Thoracic aorta (tissue), 2 donors: ENCODE results near the gene CFAP92. TPM values are rescaled to one million over a fixed set of nuclear protein-coding genes. Genes with fewer than 3 reads are reported as not detected.

ENCODE experiments used
- ATAC-seq: fragments of 150-250 bp; one replicate; pipeline ENCODE4 v1.8.0; 2017; ENCODE audit warnings: low read depth; ENCODE audit not compliant: insufficient number of reproducible peaks, low FRiP score
- DNase-seq: peaks from one replicate; pipeline ENCODE4 v3.0.0-alpha.2; 2020; ENCODE audit warnings: low spot score
- H3K27ac ChIP-seq, 2 donors: fragments of 200-600 bp; sonication (generic); 1 replicate in 1 of 2; 2 replicates in 1 of 2; pipeline ENCODE4 v1.5.1; 2016; ENCODE audit warnings: mild to moderate bottlenecking in 2 of 2, moderate library complexity in 2 of 2
- H3K27me3 ChIP-seq: fragments of 200-600 bp; sonication (generic); replicated peaks from 2 replicates; pipeline ENCODE4 v1.6.0; 2016; ENCODE audit warnings: mild to moderate bottlenecking; ENCODE audit not compliant: insufficient read depth
- H3K36me3 ChIP-seq: fragments of 200-600 bp; sonication (generic); one replicate; pipeline ENCODE4 v1.5.1; 2016
- H3K4me1 ChIP-seq, 2 donors: fragments of 200-600 bp; sonication (generic); 1 replicate in 1 of 2; 2 replicates in 1 of 2; pipeline versions ENCODE4 v1.5.1 to v1.6.0; 2016; ENCODE audit warnings: low read depth in 2 of 2, mild to moderate bottlenecking in 1 of 2; ENCODE audit not compliant: control insufficient read depth in 1 of 2
- H3K4me3 ChIP-seq: fragments of 200-600 bp; sonication (generic); 2 replicates; pipeline ENCODE4 v1.5.1; 2016; ENCODE audit warnings: mild to moderate bottlenecking
- H3K9me3 ChIP-seq: fragments of 200-600 bp; sonication (generic); 2 replicates; pipeline ENCODE4 v1.5.1; 2016
- total RNA-seq, 2 donors: library from RNA; depleted of rRNA; stranded (reverse); fragments of >200 nt; gene quantifications; one replicate each; pipeline versions ENCODE4 v1.1.0 to v1.2.3, GENCODE V29; 2016
- TF ChIP-seq, protein P1 (sequence below): fragments of 200-600 bp; sonication (generic); IDR thresholded peaks from one replicate; pipeline ENCODE4 v1.5.1; 2019; ENCODE audit warnings: antibody characterized with exemption

The CFAP92 gene
- total RNA-seq, 2 donors from 2014 or later, result 0.68 TPM; not detected in 1

- Histone ChIP-seq H3K4me3 (no peak overlapping the region), H3K4me1 (no peaks in the 10 kb centered on the region), H3K27me3 (no peaks in the 10 kb centered on the region), H3K27ac (no peak overlapping the region), H3K9me3 (no peaks in the 10 kb centered on the region), H3K36me3 (no peaks in the 10 kb centered on the region)
- ATAC-seq, result no peak
- DNase-seq, result no peak
- TF ChIP-seq, protein P1, sequence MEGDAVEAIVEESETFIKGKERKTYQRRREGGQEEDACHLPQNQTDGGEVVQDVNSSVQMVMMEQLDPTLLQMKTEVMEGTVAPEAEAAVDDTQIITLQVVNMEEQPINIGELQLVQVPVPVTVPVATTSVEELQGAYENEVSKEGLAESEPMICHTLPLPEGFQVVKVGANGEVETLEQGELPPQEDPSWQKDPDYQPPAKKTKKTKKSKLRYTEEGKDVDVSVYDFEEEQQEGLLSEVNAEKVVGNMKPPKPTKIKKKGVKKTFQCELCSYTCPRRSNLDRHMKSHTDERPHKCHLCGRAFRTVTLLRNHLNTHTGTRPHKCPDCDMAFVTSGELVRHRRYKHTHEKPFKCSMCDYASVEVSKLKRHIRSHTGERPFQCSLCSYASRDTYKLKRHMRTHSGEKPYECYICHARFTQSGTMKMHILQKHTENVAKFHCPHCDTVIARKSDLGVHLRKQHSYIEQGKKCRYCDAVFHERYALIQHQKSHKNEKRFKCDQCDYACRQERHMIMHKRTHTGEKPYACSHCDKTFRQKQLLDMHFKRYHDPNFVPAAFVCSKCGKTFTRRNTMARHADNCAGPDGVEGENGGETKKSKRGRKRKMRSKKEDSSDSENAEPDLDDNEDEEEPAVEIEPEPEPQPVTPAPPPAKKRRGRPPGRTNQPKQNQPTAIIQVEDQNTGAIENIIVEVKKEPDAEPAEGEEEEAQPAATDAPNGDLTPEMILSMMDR, result no peak
These were observed 23.0 kb upstream of the CFAP92 start for GRCh38 chr3:129016720-129017483.

DNA sequence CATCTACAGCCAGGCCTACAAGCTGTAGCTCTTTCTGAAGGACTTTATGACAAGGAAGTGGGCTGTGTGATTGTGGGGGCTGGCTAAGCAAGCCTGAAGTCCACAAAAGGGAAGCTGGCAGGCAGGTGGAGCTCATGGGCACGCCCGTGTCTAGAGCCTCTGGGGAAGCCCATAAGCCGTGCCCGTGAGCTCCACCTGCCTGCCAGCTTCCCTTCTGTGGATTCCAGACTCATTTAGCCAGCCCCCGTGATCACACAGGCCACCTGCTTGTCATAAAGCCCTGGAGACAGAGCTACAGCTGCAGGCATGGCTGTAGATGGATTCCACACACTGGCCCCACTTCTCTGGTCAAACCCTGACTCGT lies 22.5 kb upstream of the CFAP92 start:
- DNase-seq, result no peak
- H3K4me1 ChIP-seq, result no peaks in the 10 kb centered on the region
- no peaks in the 10 kb centered on the region for H3K27me3 ChIP-seq
- ATAC-seq, result no peak
- H3K4me3 ChIP-seq, result no peak overlapping the region
- TF ChIP-seq, protein P1, result no peak
- no peaks in the 10 kb centered on the region for H3K36me3 ChIP-seq
- no peak overlapping the region for H3K27ac ChIP-seq
- H3K9me3 ChIP-seq, result no peaks in the 10 kb centered on the region

GRCh38 chr3:129015388-129016105 lies 21.7 kb upstream of the CFAP92 start:
- Histone ChIP-seq H3K27ac (no peak overlapping the region), H3K36me3 (no peaks in the 10 kb centered on the region), H3K4me1 (no peaks in the 10 kb centered on the region), H3K4me3 (peak overlapping the region; percentile 5), H3K27me3 (no peaks in the 10 kb centered on the region), H3K9me3 (no peaks in the 10 kb centered on the region)
- TF ChIP-seq, protein P1, result no peak
- ATAC-seq, result no peak
- no peak for DNase-seq

DNA sequence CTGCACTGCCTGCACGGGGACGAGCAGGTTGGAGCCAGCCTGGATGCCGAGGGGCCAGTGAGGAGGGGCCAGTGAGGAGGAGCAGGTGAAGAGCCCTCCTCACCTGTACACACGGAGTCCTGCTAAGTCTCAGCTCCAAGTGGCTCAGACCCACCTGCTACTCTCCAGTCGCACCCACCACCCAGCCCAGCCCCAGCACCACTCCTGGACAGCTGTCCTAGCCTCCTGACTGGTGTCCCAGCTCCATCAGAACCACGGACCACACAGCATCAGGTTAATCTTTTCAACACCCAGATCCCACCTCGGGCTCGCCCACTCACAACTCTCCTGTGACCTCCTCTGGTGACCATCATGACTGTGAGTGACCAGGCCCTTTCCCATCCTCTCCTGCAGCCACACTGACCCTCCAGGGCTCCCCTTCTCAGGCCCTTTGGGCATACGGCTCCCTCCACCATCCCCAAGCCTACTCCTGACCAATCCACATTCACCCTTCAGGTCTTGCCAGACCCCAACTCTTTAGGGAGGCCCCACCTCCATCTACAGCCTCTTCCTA lies 21.0 kb upstream of the CFAP92 start:
- Histone ChIP-seq H3K9me3 (no peaks in the 10 kb centered on the region), H3K27me3 (no peaks in the 10 kb centered on the region), H3K36me3 (no peaks in the 10 kb centered on the region), H3K27ac (no peak overlapping the region), H3K4me1 (no peaks in the 10 kb centered on the region), H3K4me3 (no peak overlapping the region)
- DNase-seq (no peak), ATAC-seq (no peak)
- TF ChIP-seq, protein P1, result no peak

DNA sequence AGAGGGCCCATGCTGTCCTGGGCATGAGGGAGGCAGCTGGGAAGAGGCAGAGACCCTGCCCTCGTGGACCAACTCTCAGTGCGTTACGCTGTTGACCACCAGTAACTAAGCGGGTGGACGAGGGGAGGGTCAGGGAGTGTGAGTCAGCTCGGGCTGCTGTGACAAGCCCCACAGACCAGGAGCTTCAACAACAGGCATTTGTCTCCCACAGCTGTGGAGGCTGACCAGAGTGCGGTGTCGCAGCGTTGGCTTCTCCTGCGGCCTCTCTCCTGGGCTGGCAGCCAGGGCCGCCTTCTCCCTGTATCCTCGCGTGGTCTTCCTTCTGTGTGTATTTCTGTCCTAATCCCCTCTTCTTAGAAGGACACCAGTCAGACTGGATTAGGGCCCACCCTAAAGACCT lies 20.3 kb upstream of the CFAP92 start:
- H3K4me3 ChIP-seq, result no peak overlapping the region
- DNase-seq (no peak), ATAC-seq (no peak)
- H3K9me3 ChIP-seq, result no peaks in the 10 kb centered on the region
- TF ChIP-seq, protein P1, result no peak
- no peaks in the 10 kb centered on the region for H3K27me3 ChIP-seq
- no peaks in the 10 kb centered on the region for H3K36me3 ChIP-seq
- H3K27ac ChIP-seq, result no peak overlapping the region
- H3K4me1 ChIP-seq, result no peaks in the 10 kb centered on the region
